K562 (cell line): ENCODE measurements around the gene TMEM242. TPM values are rescaled to one million over a fixed set of nuclear protein-coding genes. Genes with fewer than 3 reads are reported as not detected.

Experiments used
- ATAC-seq: fragments of 200-7000 bp; cut with Tn5 transposase; 3 replicates; pipeline ENCODE4 v1.9.1; 2020; ENCODE audit warnings: moderate library complexity
- BruUV-seq: library from RNA; stranded (reverse); fragments of 400-500 nt; replicated peaks from 2 replicates; lab custom pipeline; 2021; lab: Mats Ljungman, UMichigan
- CTCF ChIA-PET: fragments of 300-600 bp; formaldehyde crosslinking; extraction: SDS; loops from one replicate; lab custom pipeline; 2021; ENCODE audit warnings: low intra/inter-chr PET ratio; lab: Yijun Ruan, JAX
- POLR2A ChIA-PET: fragments of 300-600, 350-650 bp; sonication (Branson Sonifier 250); formaldehyde crosslinking; extraction: SDS; loops from one replicate; lab custom pipeline; 2021; ENCODE audit warnings: antibody characterized with exemption, inconsistent platforms; lab: Yijun Ruan, JAX
- DNase-seq, 4 experiments: peaks; one replicate each; pipeline versions ENCODE4 v3.0.0 to v3.0.0-alpha.2; 2011 to 2018; ENCODE audit warnings: low spot score in 3 of 4, mixed read lengths in 3 of 4; ENCODE audit errors: extremely low read depth in 1 of 4
- FAIRE-seq: peaks from 2 replicates; lab custom pipeline; 2011; peaks lifted over from hg19 to GRCh38; lab: Jason Lieb, UNC
- H2AFZ ChIP-seq: 2 replicates; pipeline ENCODE4 v1.6.0; 2011; ENCODE audit warnings: low read depth, low read length, control low read depth, inconsistent platforms
- H3K27ac ChIP-seq: fragments of 200-600 bp; 3 replicates; pipeline ENCODE4 v1.8.0; 2011; ENCODE audit warnings: low read depth, mild to moderate bottlenecking, control low read depth, inconsistent platforms, low read length, moderate library complexity, mixed read lengths; ENCODE audit errors: extremely low read depth
- H3K27me3 ChIP-seq, 2 experiments: fragments of 300-600 bp in 1 of 2; 2 replicates in 1 of 2; 3 replicates in 1 of 2; pipeline versions ENCODE4 v1.6.0 to v1.8.0; 2011; ENCODE audit warnings: inconsistent platforms in 2 of 2, low read length in 2 of 2, mild to moderate bottlenecking in 1 of 2, mixed read lengths in 1 of 2, moderate library complexity in 1 of 2; ENCODE audit not compliant: control insufficient read depth in 2 of 2, insufficient read depth in 2 of 2
- H3K36me3 ChIP-seq: fragments of 300-600 bp; 3 replicates; pipeline ENCODE4 v1.8.0; 2011; ENCODE audit warnings: mild to moderate bottlenecking, low read length, inconsistent platforms; ENCODE audit not compliant: control insufficient read depth, insufficient read depth
- H3K4me1 ChIP-seq, 2 experiments: fragments of 200-600 bp in 1 of 2; replicated peaks in 1 of 2; 2 replicates in 1 of 2; 3 replicates in 1 of 2; pipeline versions ENCODE4 v1.5.1 to v1.8.0; 2011; ENCODE audit warnings: inconsistent platforms in 2 of 2, low read length in 2 of 2, mild to moderate bottlenecking in 1 of 2, mixed read lengths in 1 of 2, moderate library complexity in 1 of 2; ENCODE audit not compliant: control insufficient read depth in 2 of 2, insufficient read depth in 2 of 2
- H3K4me2 ChIP-seq: 2 replicates; pipeline ENCODE4 v1.6.1; 2011; ENCODE audit warnings: low read length, control low read depth, inconsistent platforms, mixed read lengths; ENCODE audit not compliant: insufficient read depth
- H3K4me3 ChIP-seq: fragments of 200-600 bp; sonication (generic), shearing (Covaris generic); 2 replicates; pipeline ENCODE4 v1.5.1; 2016; ENCODE audit warnings: control low read depth, inconsistent platforms
- H3K79me2 ChIP-seq: fragments of 200-600 bp; 3 replicates; pipeline ENCODE4 v1.8.0; 2011; ENCODE audit warnings: low read length, inconsistent platforms; ENCODE audit not compliant: control insufficient read depth, insufficient read depth
- H3K9ac ChIP-seq, 2 experiments: 2 replicates each; pipeline versions ENCODE4 v1.6.0 to v1.6.1; 2011; ENCODE audit warnings: low read depth in 2 of 2, low read length in 2 of 2, control low read depth in 1 of 2, inconsistent platforms in 1 of 2, mild to moderate bottlenecking in 1 of 2, mixed read lengths in 1 of 2; ENCODE audit not compliant: insufficient read depth in 1 of 2
- H3K9me1 ChIP-seq: one replicate; pipeline ENCODE4 v1.6.0; 2011; ENCODE audit warnings: inconsistent platforms, mild to moderate bottlenecking, low read length, moderate library complexity; ENCODE audit not compliant: control insufficient read depth, insufficient read depth
- H3K9me3 ChIP-seq: replicated peaks from 2 replicates; pipeline ENCODE4 v1.5.1; 2011; ENCODE audit warnings: low read depth, low read length, inconsistent platforms; ENCODE audit not compliant: control insufficient read depth, insufficient read depth
- H4K20me1 ChIP-seq: replicated peaks from 2 replicates; pipeline ENCODE4 v1.6.1; 2011; ENCODE audit warnings: low read length, inconsistent platforms, mixed read lengths; ENCODE audit not compliant: control insufficient read depth, insufficient read depth
- ARID2 ChIP-seq: fragments of 450-650 bp; IDR thresholded peaks from 2 replicates; pipeline ENCODE4 v1.6.1; 2017; ENCODE audit warnings: antibody characterized with exemption, mild to moderate bottlenecking
- BCOR ChIP-seq: fragments of 450-650 bp; IDR thresholded peaks from 2 replicates; pipeline ENCODE4 v1.6.1; 2016
- CHD1 ChIP-seq: fragments of 200-600 bp; sonication (generic); IDR thresholded peaks from one replicate; pipeline ENCODE4 v1.6.1; 2012; ENCODE audit warnings: mild to moderate bottlenecking, moderate library complexity, low read length, inconsistent platforms
- LEF1 ChIP-seq: fragments of 450-650 bp; IDR thresholded peaks from 2 replicates; pipeline ENCODE4 v1.6.1; 2016; ENCODE audit warnings: mild to moderate bottlenecking
- MYNN ChIP-seq, 2 experiments: sonication (generic); formaldehyde crosslinking in 1 of 2; IDR thresholded peaks; 2 replicates each; pipeline versions ENCODE4 v1.5.0 to v1.6.1; 2016 to 2020; ENCODE audit warnings: antibody characterized with exemption in 1 of 2, missing genetic modification reagents in 1 of 2
- NR2C1 ChIP-seq, 2 experiments: fragments of 450-650 bp; IDR thresholded peaks; 2 replicates each; pipeline ENCODE4 v1.6.1; 2017; ENCODE audit warnings: mild to moderate bottlenecking in 2 of 2, antibody characterized with exemption in 1 of 2, inconsistent platforms in 1 of 2, missing compliant biosample characterization in 1 of 2, missing genetic modification characterization in 1 of 2
- PCBP2 ChIP-seq: fragments of 200-400 bp; formaldehyde crosslinking; IDR thresholded peaks from 2 replicates; pipeline ENCODE4 v1.6.1; 2018; ENCODE audit warnings: low read length, low read depth, mild to moderate bottlenecking, moderate library complexity; ENCODE audit not compliant: poor library complexity, severe bottlenecking
- YBX1 ChIP-seq: fragments of 450-650 bp; IDR thresholded peaks from 2 replicates; pipeline ENCODE4 v1.7.1; 2016; ENCODE audit warnings: mild to moderate bottlenecking
- ZBTB8A ChIP-seq: fragments of 450-650 bp; IDR thresholded peaks from 2 replicates; pipeline ENCODE4 v1.6.1; 2018; ENCODE audit warnings: mild to moderate bottlenecking, moderate library complexity; ENCODE audit not compliant: partially characterized antibody
- ZKSCAN1 ChIP-seq: fragments of 150-350 bp; IDR thresholded peaks from 2 replicates; pipeline ENCODE4 v1.6.1; 2016; ENCODE audit warnings: low read depth, low read length
- ZNF124 ChIP-seq: sonication (generic); formaldehyde crosslinking; IDR thresholded peaks from 2 replicates; pipeline ENCODE4 v1.8.1; 2022; ENCODE audit warnings: missing genetic modification reagents
- WGBS: fragments of 100-300 bp; shearing (Covaris generic); methylation state at CpG from one replicate; pipeline ENCODE4 v1.1.6; 2016; ENCODE audit warnings: low coverage, mixed read lengths; ENCODE audit not compliant: insufficient coverage; ENCODE audit errors: missing lambda C conversion rate; 5-methylcytosine and 5-hydroxymethylcytosine counted together
- in situ Hi-C: fragments of 300-500 bp; cut with MboI; formaldehyde crosslinking; loops from 4 replicates; pipeline ENCODE4 v1.15.0; 2018; ENCODE audit warnings: inconsistent platforms, mixed read lengths
- intact Hi-C: fragments of 100-400 bp; cut with micrococcal nuclease; formaldehyde crosslinking; loops from 2 replicates; pipeline ENCODE4 v1.14.2; 2022
- polyA plus RNA-seq, 8 experiments: library from polyadenylated mRNA; depleted of rRNA in 4 of 8; stranded (reverse) in 5 of 8; unstranded in 3 of 8; fragments of >200 nt; fragmentation: Nextera tagmentation in 2 of 8; fragmentation: Illumina TruSeq in 1 of 8; extraction: Ambion mirVana in 2 of 8; extraction: Trizol in 1 of 8; gene quantifications; 2 replicates each; pipeline versions ENCODE4 v1.2.1 to v1.2.3, GENCODE V29; 2011 to 2014; ENCODE audit warnings: inconsistent platforms in 1 of 8, missing spikeins in 1 of 8
- total RNA-seq, 7 experiments: library from RNA; depleted of rRNA in 6 of 7; stranded (reverse); fragments of >200 nt in 6 of 7; fragmentation: Illumina TruSeq in 2 of 7; extraction: Trizol in 2 of 7; gene quantifications; 2 replicates each; pipeline versions ENCODE4 v1.2.1 to v1.2.3, GENCODE V29; 2011 to 2021; ENCODE audit warnings: low replicate concordance in 1 of 7
- TF ChIP-seq, protein P1 (sequence below): fragments of 250-450 bp; sonication (Bioruptor Pico); IDR thresholded peaks from 2 replicates; pipeline ENCODE4 v1.9.0; 2021; ENCODE audit warnings: mild to moderate bottlenecking
- TF ChIP-seq, protein P2 (sequence below): fragments of 450-650 bp; IDR thresholded peaks from 2 replicates; pipeline ENCODE4 v1.6.1; 2016; ENCODE audit warnings: low read depth
- TF ChIP-seq, protein P3 (sequence below): sonication (generic); formaldehyde crosslinking; IDR thresholded peaks from 2 replicates; pipeline ENCODE4 v1.8.1; 2023; ENCODE audit warnings: mild to moderate bottlenecking, missing genetic modification reagents

Gene TMEM242
- total and polyA plus RNA-seq, 9 of the 15 experiments (the other 6 are each of a cell fraction or from before 2014, with no cell fraction given), result 9.5 to 35.3 (median 16.5) TPM

DNA sequence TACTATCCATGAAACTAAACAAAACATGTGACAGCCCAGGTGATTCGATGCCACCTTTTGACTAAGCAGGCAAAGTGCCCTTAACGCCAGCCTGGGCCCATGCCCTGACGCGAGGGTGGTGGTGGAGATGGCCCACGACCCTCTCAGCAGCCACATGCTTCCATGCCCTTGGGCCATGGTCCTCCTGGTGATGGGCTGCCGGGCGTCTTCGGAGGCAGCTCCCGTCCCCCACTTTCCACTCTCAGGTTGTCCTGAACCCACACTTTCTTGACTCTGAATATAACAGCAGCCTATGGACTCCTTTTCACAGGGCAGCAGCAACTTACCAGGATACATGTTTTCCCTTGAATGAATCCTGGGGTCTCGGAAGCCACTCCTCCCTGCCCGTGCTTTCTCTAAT is 33.6 kb downstream of the TMEM242 start:
- H3K36me3 ChIP-seq, result peaks cover 33% of the 10 kb centered on the region
- no peak overlapping the region for H3K4me3 ChIP-seq
- ATAC-seq (no peak), DNase-seq (no peak), FAIRE-seq (no peak)
- H3K9me3 ChIP-seq, result no peaks in the 10 kb centered on the region
- no peak overlapping the region for H3K4me2 ChIP-seq
- no peak overlapping the region for H3K27ac ChIP-seq
- TF ChIP-seq NR2C1 (IDR thresholded peaks at IDR 0.05), result no peak
- no peak for TF ChIP-seq NR2C1 (tag; IDR thresholded peaks at IDR 0.05)
- TF ChIP-seq BCOR, result no peak
- TF ChIP-seq YBX1, result no peak
- TF ChIP-seq ZNF124, result no peak
- no peak for TF ChIP-seq MYNN (IDR thresholded peaks at IDR 0.05)
- TF ChIP-seq MYNN (CRISPR knock-in tag; IDR thresholded peaks at IDR 0.05), result no peak
- TF ChIP-seq, protein P1, sequence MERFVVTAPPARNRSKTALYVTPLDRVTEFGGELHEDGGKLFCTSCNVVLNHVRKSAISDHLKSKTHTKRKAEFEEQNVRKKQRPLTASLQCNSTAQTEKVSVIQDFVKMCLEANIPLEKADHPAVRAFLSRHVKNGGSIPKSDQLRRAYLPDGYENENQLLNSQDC (CRISPR knock-in tag), result no peak
- TF ChIP-seq CHD1, result no peak
- TF ChIP-seq ZKSCAN1, result no peak
- TF ChIP-seq, protein P2, sequence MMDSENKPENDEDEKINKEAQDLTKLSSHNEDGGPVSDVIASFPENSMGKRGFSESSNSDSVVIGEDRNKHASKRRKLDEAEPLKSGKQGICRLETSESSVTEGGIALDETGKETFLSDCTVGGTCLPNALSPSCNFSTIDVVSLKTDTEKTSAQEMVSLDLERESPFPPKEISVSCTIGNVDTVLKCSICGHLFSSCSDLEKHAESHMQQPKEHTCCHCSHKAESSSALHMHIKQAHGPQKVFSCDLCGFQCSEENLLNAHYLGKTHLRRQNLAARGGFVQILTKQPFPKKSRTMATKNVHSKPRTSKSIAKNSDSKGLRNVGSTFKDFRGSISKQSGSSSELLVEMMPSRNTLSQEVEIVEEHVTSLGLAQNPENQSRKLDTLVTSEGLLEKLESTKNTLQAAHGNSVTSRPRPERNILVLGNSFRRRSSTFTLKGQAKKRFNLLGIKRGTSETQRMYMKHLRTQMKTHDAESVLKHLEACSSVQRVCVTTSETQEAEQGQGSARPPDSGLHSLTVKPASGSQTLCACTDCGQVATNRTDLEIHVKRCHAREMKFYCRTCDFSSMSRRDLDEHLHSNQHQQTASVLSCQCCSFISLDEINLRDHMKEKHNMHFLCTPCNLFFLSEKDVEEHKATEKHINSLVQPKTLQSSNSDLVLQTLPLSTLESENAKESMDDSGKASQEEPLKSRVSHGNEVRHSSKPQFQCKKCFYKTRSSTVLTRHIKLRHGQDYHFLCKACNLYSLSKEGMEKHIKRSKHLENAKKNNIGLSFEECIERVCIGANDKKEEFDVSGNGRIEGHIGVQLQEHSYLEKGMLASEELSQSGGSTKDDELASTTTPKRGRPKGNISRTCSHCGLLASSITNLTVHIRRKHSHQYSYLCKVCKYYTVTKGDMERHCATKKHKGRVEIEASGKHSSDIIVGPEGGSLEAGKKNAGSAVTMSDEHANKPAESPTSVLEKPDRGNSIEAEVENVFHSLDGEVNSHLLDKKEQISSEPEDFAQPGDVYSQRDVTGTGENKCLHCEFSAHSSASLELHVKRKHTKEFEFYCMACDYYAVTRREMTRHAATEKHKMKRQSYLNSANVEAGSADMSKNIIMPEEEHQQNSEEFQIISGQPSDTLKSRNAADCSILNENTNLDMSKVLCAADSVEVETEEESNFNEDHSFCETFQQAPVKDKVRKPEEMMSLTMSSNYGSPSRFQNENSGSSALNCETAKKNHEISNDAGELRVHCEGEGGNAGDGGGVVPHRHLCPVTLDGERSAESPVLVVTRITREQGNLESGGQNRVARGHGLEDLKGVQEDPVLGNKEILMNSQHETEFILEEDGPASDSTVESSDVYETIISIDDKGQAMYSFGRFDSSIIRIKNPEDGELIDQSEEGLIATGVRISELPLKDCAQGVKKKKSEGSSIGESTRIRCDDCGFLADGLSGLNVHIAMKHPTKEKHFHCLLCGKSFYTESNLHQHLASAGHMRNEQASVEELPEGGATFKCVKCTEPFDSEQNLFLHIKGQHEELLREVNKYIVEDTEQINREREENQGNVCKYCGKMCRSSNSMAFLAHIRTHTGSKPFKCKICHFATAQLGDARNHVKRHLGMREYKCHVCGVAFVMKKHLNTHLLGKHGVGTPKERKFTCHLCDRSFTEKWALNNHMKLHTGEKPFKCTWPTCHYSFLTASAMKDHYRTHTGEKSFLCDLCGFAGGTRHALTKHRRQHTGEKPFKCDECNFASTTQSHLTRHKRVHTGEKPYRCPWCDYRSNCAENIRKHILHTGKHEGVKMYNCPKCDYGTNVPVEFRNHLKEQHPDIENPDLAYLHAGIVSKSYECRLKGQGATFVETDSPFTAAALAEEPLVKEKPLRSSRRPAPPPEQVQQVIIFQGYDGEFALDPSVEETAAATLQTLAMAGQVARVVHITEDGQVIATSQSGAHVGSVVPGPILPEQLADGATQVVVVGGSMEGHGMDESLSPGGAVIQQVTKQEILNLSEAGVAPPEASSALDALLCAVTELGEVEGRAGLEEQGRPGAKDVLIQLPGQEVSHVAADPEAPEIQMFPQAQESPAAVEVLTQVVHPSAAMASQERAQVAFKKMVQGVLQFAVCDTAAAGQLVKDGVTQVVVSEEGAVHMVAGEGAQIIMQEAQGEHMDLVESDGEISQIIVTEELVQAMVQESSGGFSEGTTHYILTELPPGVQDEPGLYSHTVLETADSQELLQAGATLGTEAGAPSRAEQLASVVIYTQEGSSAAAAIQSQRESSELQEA, result no peak
- no peak for TF ChIP-seq PCBP2
- TF ChIP-seq, protein P3, sequence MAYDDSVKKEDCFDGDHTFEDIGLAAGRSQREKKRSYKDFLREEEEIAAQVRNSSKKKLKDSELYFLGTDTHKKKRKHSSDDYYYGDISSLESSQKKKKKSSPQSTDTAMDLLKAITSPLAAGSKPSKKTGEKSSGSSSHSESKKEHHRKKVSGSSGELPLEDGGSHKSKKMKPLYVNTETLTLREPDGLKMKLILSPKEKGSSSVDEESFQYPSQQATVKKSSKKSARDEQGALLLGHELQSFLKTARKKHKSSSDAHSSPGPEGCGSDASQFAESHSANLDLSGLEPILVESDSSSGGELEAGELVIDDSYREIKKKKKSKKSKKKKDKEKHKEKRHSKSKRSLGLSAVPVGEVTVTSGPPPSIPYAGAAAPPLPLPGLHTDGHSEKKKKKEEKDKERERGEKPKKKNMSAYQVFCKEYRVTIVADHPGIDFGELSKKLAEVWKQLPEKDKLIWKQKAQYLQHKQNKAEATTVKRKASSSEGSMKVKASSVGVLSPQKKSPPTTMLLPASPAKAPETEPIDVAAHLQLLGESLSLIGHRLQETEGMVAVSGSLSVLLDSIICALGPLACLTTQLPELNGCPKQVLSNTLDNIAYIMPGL (CRISPR knock-in tag), result no peak
- no peak for TF ChIP-seq ZBTB8A
- no peak for TF ChIP-seq LEF1
- no peak for TF ChIP-seq ARID2
- in situ Hi-C loops (no loop called here), intact Hi-C loops (no loop called here)
- ChIA-PET CTCF (no interaction called here), POLR2A (no interaction called here)
- no peak overlapping the region for H3K9ac ChIP-seq
- H3K27me3 ChIP-seq, result no peaks in the 10 kb centered on the region
- no peak overlapping the region for H2AFZ ChIP-seq
- no peaks in the 10 kb centered on the region for H3K79me2 ChIP-seq
- WGBS, result 88% methylated on average over 11 of the region's 11 CpGs
- no TSS peak for BruUV-seq
- no peaks in the 10 kb centered on the region for H4K20me1 ChIP-seq
- H3K9me1 ChIP-seq, result no peaks in the 10 kb centered on the region
- 0 out of 5 replicates have a peak, but pooled peaks cover 0 to 2% of the 10 kb centered on the region in 2 experiments for H3K4me1 ChIP-seq
